ENCODE data around the gene PRDM2. TPM values are rescaled to one million over a fixed set of nuclear protein-coding genes. Genes with fewer than 3 reads are reported as not detected.
A peak's percentile ranks its signal among the peaks of the same experiment; 100 is the strongest.

PRDM2 gene
- total RNA-seq, 2 experiments from 2014 or later, result 136 to 140 TPM

GRCh38 chr1:13769830-13770229 is 69.8 kb downstream of the PRDM2 start:
- no peak for DNase-seq
- Histone ChIP-seq H3K4me3 (ENCODE audit: low read length) (no peak overlapping the region), H3K9me3 (ENCODE audit: control insufficient read depth in 1 of 2, insufficient read depth in 1 of 2, low read length in 2 of 2) (no peaks in the 10 kb centered on the region), H3K27ac (ENCODE audit: low read depth in 1 of 2, low read length in 2 of 2) (no peak overlapping the region), H3K27me3 (ENCODE audit: control insufficient read depth in 1 of 2, insufficient read depth in 2 of 2, low read length in 2 of 2) (no peaks in the 10 kb centered on the region), H3K36me3 (ENCODE audit: insufficient read depth, low read length) (peaks cover 25% of the 10 kb centered on the region), H3K4me1 (ENCODE audit: insufficient read depth, low read length) (peaks cover 26% of the 10 kb centered on the region)
- H3K4me3 Mint-ChIP-seq, result no peak overlapping the region
- H3K9me3 Mint-ChIP-seq, result no peaks in the 10 kb centered on the region
- CTCF ChIA-PET, result interaction anchor here (1.4 kb wide), 1 partner anchor 13 kb away, joined by 4 read pairs; no protein-coding TSS in a partner anchor
- POLR2A ChIA-PET, result no interaction called here
- intact Hi-C loops (cut with DNase I, micrococcal nuclease), result no loop called here
- peaks cover 68% of the 10 kb centered on the region for H3K36me3 Mint-ChIP-seq (ENCODE audit: low read depth)
- peaks cover 72% of the 10 kb centered on the region for H3K4me1 Mint-ChIP-seq (ENCODE audit: low read depth)
- ATAC-seq (ENCODE audit: poor library complexity), result no peak
- peak overlapping the region; percentile 11 for H3K27ac Mint-ChIP-seq
- H3K27me3 Mint-ChIP-seq, result no peaks in the 10 kb centered on the region
- no peak for TF ChIP-seq CTCF (IDR thresholded peaks at IDR 0.05)

GRCh38 chr1:13770743-13771142 is 70.8 kb downstream of the PRDM2 start:
- Histone ChIP-seq H3K27ac (ENCODE audit: low read depth in 1 of 2, low read length in 2 of 2) (no peak overlapping the region), H3K36me3 (ENCODE audit: insufficient read depth, low read length) (peaks cover 32% of the 10 kb centered on the region), H3K27me3 (ENCODE audit: control insufficient read depth in 1 of 2, insufficient read depth in 2 of 2, low read length in 2 of 2) (no peaks in the 10 kb centered on the region), H3K9me3 (ENCODE audit: control insufficient read depth in 1 of 2, insufficient read depth in 1 of 2, low read length in 2 of 2) (no peaks in the 10 kb centered on the region), H3K4me3 (ENCODE audit: low read length) (no peak overlapping the region), H3K4me1 (ENCODE audit: insufficient read depth, low read length) (peaks cover 18% of the 10 kb centered on the region)
- no peak for DNase-seq
- peaks cover 64% of the 10 kb centered on the region for H3K4me1 Mint-ChIP-seq (ENCODE audit: low read depth)
- ATAC-seq (ENCODE audit: poor library complexity), result no peak
- H3K27me3 Mint-ChIP-seq, result no peaks in the 10 kb centered on the region
- TF ChIP-seq CTCF (IDR thresholded peaks at IDR 0.05), result no peak
- intact Hi-C loops (cut with DNase I, micrococcal nuclease), result no loop called here
- H3K27ac Mint-ChIP-seq, result peak overlapping the region; percentile 32
- ChIA-PET POLR2A (no interaction called here), CTCF (interaction anchor here (0.8 to 1.4 kb wide), 2 partner anchors 12 to 54 kb away, joined by 3 to 4 read pairs; no protein-coding TSS in a partner anchor)
- H3K36me3 Mint-ChIP-seq (ENCODE audit: low read depth), result peaks cover 63% of the 10 kb centered on the region
- H3K9me3 Mint-ChIP-seq, result no peaks in the 10 kb centered on the region
- H3K4me3 Mint-ChIP-seq, result no peak overlapping the region

GRCh38 chr1:13771745-13772144 is 71.8 kb downstream of the PRDM2 start:
- Histone ChIP-seq H3K4me3 (ENCODE audit: low read length) (no peak overlapping the region), H3K27me3 (ENCODE audit: control insufficient read depth in 1 of 2, insufficient read depth in 2 of 2, low read length in 2 of 2) (no peaks in the 10 kb centered on the region), H3K36me3 (ENCODE audit: insufficient read depth, low read length) (peaks cover 36% of the 10 kb centered on the region), H3K27ac (ENCODE audit: low read depth in 1 of 2, low read length in 2 of 2) (no peak overlapping the region), H3K4me1 (ENCODE audit: insufficient read depth, low read length) (peaks cover 15% of the 10 kb centered on the region), H3K9me3 (ENCODE audit: control insufficient read depth in 1 of 2, insufficient read depth in 1 of 2, low read length in 2 of 2) (no peaks in the 10 kb centered on the region)
- TF ChIP-seq CTCF (IDR thresholded peaks at IDR 0.05), result no peak
- no peak for DNase-seq
- no peak overlapping the region for H3K27ac Mint-ChIP-seq
- CTCF ChIA-PET, result no interaction called here
- intact Hi-C loops (cut with DNase I, micrococcal nuclease), result no loop called here
- peaks cover 54% of the 10 kb centered on the region for H3K36me3 Mint-ChIP-seq (ENCODE audit: low read depth)
- H3K9me3 Mint-ChIP-seq, result no peaks in the 10 kb centered on the region
- ATAC-seq (ENCODE audit: poor library complexity), result no peak
- H3K27me3 Mint-ChIP-seq, result no peaks in the 10 kb centered on the region
- H3K4me3 Mint-ChIP-seq, result no peak overlapping the region
- peaks cover 54% of the 10 kb centered on the region for H3K4me1 Mint-ChIP-seq (ENCODE audit: low read depth)
- POLR2A ChIA-PET, result interaction anchor here (1.1 kb wide), 1 partner anchor 22 kb away, joined by 4 read pairs; no protein-coding TSS in a partner anchor
